Duodenal mucosa (tissue), 2 donors: ENCODE measurements around the gene HSDL2.

Experiments
- H3K27ac ChIP-seq: one replicate; pipeline ENCODE4 v1.7.0; 2013; ENCODE audit warnings: low read depth, low read length
- H3K27me3 ChIP-seq, 2 donors: one replicate each; pipeline ENCODE4 v1.7.0; 2013; ENCODE audit warnings: low read length in 2 of 2, control low read depth in 1 of 2; ENCODE audit not compliant: insufficient read depth in 2 of 2, control insufficient read depth in 1 of 2
- H3K36me3 ChIP-seq, 2 donors: one replicate each; pipeline ENCODE4 v1.7.0; 2013; ENCODE audit warnings: low read length in 2 of 2, control low read depth in 1 of 2; ENCODE audit not compliant: insufficient read depth in 2 of 2, control insufficient read depth in 1 of 2
- H3K4me1 ChIP-seq, 2 donors: one replicate each; pipeline ENCODE4 v1.7.0; 2013; ENCODE audit warnings: low read length in 2 of 2, control low read depth in 1 of 2; ENCODE audit not compliant: insufficient read depth in 2 of 2, control insufficient read depth in 1 of 2
- H3K4me3 ChIP-seq, 2 donors: one replicate each; pipeline ENCODE4 v1.7.0; 2013; ENCODE audit warnings: low read length in 2 of 2, low read depth in 1 of 2
- H3K9ac ChIP-seq, 2 donors: one replicate each; pipeline ENCODE4 v1.7.0; 2013; ENCODE audit warnings: low read length in 2 of 2, low read depth in 1 of 2
- H3K9me3 ChIP-seq, 2 donors: one replicate each; pipeline ENCODE4 v1.7.0; 2013; ENCODE audit warnings: low read length in 2 of 2, control low read depth in 1 of 2; ENCODE audit not compliant: control insufficient read depth in 1 of 2

HSDL2 gene

DNA sequence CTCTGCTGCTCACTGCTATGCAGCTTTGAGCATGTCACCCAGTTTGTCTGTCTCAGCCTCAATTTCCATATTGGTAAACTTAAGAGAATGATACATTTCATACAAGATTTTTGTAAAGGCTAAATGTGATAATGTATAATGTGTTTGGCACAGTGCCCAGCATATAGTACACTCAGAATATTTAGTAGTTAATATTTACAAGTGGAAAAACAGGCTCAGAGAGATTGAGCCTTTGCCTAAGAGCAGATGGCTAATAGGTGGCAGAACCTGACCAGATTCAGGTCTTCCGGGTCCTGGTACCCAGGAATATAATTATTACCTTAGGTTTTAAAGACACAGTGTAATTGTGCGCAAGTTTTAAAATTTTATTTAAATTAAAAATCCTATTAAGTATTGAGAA lies 59.9 kb downstream of the HSDL2 start:
- peaks cover 8% of the 10 kb centered on the region in 2 donors for H3K4me1 ChIP-seq
- H3K36me3 ChIP-seq: peaks cover 0 to under 1% of the 10 kb centered on the region in 2 donors
- no peaks in the 10 kb centered on the region for H3K9me3 ChIP-seq
- no peaks in the 10 kb centered on the region for H3K27me3 ChIP-seq
- H3K9ac ChIP-seq: no peak overlapping the region
- no peak overlapping the region for H3K27ac ChIP-seq
- H3K4me3 ChIP-seq: no peak overlapping the region

- no peak overlapping the region for H3K9ac ChIP-seq
- H3K27ac ChIP-seq: no peak overlapping the region
- peaks cover 0 to 6% of the 10 kb centered on the region in 2 donors for H3K36me3 ChIP-seq
- H3K4me3 ChIP-seq: no peak overlapping the region
- H3K4me1 ChIP-seq: peaks cover 8% of the 10 kb centered on the region in 2 donors
- no peaks in the 10 kb centered on the region for H3K27me3 ChIP-seq
- H3K9me3 ChIP-seq: no peaks in the 10 kb centered on the region
Observed at GRCh38 chr9:112443200-112443599, 63.3 kb downstream of the HSDL2 start.

GRCh38 chr9:112443636-112444035 lies 63.7 kb downstream of the HSDL2 start:
- H3K9me3 ChIP-seq: no peaks in the 10 kb centered on the region
- H3K36me3 ChIP-seq: peaks cover 0 to 6% of the 10 kb centered on the region in 2 donors
- no peak overlapping the region for H3K9ac ChIP-seq
- H3K27me3 ChIP-seq: no peaks in the 10 kb centered on the region
- peaks cover 8% of the 10 kb centered on the region in 2 donors for H3K4me1 ChIP-seq
- no peak overlapping the region for H3K4me3 ChIP-seq
- no peak overlapping the region for H3K27ac ChIP-seq

DNA sequence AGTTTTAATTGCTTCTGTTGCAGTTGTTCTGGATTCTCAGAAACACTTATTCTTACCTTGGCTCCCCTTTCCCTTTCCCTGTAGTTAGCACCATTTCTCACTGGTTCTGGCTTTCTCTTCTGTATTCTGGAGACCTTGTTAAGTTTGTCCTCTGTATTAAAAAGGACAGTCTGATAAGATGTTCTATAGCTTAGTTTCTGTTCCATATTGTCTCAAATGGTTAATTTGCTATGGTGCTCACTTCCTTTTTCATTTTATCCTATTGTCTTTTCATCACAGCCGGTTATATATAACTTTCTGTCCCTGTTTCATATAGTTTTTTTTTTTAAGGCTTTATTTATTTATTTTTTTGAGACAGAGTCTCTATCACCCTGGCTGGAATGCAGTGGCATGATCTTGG lies 65.3 kb downstream of the HSDL2 start:
- H3K4me3 ChIP-seq: no peak overlapping the region
- H3K36me3 ChIP-seq: peaks cover 0 to 6% of the 10 kb centered on the region in 2 donors
- no peak overlapping the region for H3K9ac ChIP-seq
- no peaks in the 10 kb centered on the region for H3K9me3 ChIP-seq
- no peak overlapping the region for H3K27ac ChIP-seq
- H3K4me1 ChIP-seq: peaks cover 1 to 3% of the 10 kb centered on the region in 2 donors
- H3K27me3 ChIP-seq: no peaks in the 10 kb centered on the region

GRCh38 chr9:112446080-112446479 lies 66.2 kb downstream of the HSDL2 start:
- Histone ChIP-seq H3K27ac (no peak overlapping the region), H3K4me3 (no peak overlapping the region), H3K4me1 (no peaks in the 10 kb centered on the region), H3K27me3 (no peaks in the 10 kb centered on the region), H3K9me3 (no peaks in the 10 kb centered on the region), H3K9ac (no peak overlapping the region), H3K36me3 (peaks cover 0 to 6% of the 10 kb centered on the region in 2 donors)

DNA sequence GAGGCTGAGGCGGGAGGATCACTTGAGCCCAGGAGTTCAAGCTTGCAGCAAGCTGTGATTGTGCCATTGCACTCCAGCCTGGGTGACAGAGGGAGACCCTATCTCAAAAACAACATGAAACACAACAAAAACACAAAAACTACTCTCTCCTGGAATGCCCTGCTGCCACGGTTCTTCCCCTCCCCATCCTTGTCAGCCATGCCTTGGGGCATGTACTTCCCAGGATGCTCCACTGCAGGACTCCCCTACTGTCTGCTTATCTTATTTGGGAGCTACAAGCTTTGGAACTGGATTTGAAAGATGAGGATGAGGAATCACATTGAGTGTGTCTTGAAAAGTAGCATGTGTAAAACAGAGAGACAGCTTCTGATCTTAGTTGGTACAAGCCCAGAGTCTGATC lies 66.6 kb downstream of the HSDL2 start:
- Histone ChIP-seq H3K27me3 (no peaks in the 10 kb centered on the region), H3K9me3 (no peaks in the 10 kb centered on the region), H3K9ac (no peak overlapping the region), H3K4me3 (no peak overlapping the region), H3K36me3 (peaks cover 0 to 6% of the 10 kb centered on the region in 2 donors), H3K27ac (no peak overlapping the region), H3K4me1 (no peaks in the 10 kb centered on the region)

GRCh38 chr9:112447283-112447761 lies 67.4 kb downstream of the HSDL2 start:
- Histone ChIP-seq H3K4me3 (no peak overlapping the region), H3K27me3 (no peaks in the 10 kb centered on the region), H3K36me3 (peaks cover 0 to 6% of the 10 kb centered on the region in 2 donors), H3K9ac (no peak overlapping the region), H3K9me3 (no peaks in the 10 kb centered on the region), H3K27ac (no peak overlapping the region), H3K4me1 (no peaks in the 10 kb centered on the region)

DNA sequence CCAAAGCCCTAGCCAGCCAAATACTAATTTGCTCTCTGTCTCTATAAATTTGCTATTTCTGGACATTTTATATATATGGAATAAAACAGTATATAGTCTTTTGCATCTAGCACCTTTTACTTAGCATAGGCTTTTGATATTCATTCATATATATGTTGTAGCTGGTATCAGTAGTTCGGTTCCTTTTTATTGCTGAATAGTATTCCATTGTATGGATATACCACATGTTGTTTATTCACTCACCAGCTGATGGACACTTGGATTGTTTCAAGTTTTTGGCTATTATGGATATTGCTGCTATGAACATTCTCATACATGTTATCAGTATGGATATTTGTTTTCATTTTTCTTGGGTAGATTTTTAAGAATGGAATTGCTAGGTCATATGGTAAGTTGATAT lies 82.9 kb downstream of the HSDL2 start:
- Histone ChIP-seq H3K4me1 (no peaks in the 10 kb centered on the region), H3K9ac (no peak overlapping the region), H3K27me3 (no peaks in the 10 kb centered on the region), H3K36me3 (peaks cover 4 to 34% of the 10 kb centered on the region in 2 donors), H3K4me3 (no peak overlapping the region), H3K9me3 (no peaks in the 10 kb centered on the region), H3K27ac (no peak overlapping the region)

GRCh38 chr9:112465352-112465751 lies 85.4 kb downstream of the HSDL2 start:
- no peaks in the 10 kb centered on the region for H3K4me1 ChIP-seq
- no peak overlapping the region for H3K27ac ChIP-seq
- H3K27me3 ChIP-seq: no peaks in the 10 kb centered on the region
- no peak overlapping the region for H3K4me3 ChIP-seq
- no peaks in the 10 kb centered on the region for H3K9me3 ChIP-seq
- H3K9ac ChIP-seq: no peak overlapping the region
- peaks cover 4 to 31% of the 10 kb centered on the region in 2 donors for H3K36me3 ChIP-seq

DNA sequence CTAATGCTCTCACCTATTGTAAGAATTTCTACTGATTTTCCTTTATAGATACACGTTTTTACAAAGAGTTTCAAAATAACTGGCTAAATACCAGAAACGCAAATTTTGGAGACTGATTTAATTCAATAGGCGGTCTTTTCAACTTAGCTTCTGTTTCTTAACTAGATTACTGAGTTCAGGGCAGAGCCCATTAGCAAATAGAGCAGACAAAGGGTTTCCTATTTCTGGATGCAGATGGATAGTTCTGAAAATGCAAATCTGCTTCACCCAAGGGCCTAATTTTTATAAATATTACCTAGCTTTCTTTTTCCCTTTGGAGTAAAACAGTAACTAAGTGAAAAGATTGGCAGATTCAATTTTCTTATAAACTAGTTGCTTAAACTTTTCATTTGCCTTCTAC lies 93.1 kb downstream of the HSDL2 start:
- Histone ChIP-seq H3K27ac (no peak overlapping the region), H3K9ac (no peak overlapping the region), H3K27me3 (no peaks in the 10 kb centered on the region), H3K36me3 (peaks cover 3 to 21% of the 10 kb centered on the region in 2 donors), H3K4me1 (no peaks in the 10 kb centered on the region), H3K9me3 (peaks cover 0 to 10% of the 10 kb centered on the region in 2 donors), H3K4me3 (no peak overlapping the region)

DNA sequence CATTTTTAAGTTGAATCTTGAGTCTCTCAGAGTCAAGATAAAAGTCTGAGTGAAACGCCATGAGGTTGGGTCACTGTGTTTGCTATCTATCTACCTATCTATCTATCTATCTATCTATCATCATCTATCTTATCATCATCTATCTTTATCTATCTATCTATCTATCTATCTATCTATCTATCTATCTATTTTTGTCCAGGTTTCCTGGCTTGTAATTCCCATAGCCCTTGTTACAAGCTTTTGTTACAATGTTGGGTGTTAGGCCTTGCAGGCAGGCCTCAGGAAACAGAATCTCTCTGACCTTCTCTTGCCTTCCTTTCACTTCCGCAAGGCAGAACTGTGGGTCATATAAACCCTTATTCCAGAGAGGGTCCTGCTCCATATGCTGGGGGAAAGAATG lies 94.1 kb downstream of the HSDL2 start:
- Histone ChIP-seq H3K4me3 (no peak overlapping the region), H3K9me3 (peaks cover 0 to 10% of the 10 kb centered on the region in 2 donors), H3K4me1 (no peaks in the 10 kb centered on the region), H3K27me3 (no peaks in the 10 kb centered on the region), H3K27ac (no peak overlapping the region), H3K9ac (no peak overlapping the region), H3K36me3 (peaks cover 3 to 17% of the 10 kb centered on the region in 2 donors)
